NOMO-1 treated with DMSO at 0.1 percent for 48 hours (cell line): Measurements from ENCODE around the gene TIGIT.

Experiments used
- DNase-seq: peaks from one replicate; lab custom pipeline; 2025; ENCODE audit not compliant: unreplicated experiment; lab: John Stamatoyannopoulos, UW

The TIGIT gene

DNA sequence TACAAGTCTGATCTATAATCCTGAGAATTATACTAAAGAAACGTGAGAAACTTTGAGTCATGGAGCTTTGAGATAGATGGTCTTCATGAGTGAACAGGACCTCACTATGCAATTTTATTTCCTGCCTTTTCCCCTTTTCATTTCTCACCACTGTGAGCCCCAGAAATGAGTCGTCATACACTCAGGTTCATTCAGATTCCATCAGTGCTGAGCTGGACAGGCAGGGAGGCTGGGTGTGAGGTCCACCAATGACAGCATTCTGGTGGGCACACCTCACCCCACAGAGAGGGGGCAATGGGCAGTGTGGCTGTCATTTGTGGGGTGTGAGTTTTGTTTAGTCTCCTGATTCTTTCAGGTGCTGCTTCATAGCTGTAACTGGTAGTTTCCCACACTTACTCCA, 16.9 kb downstream of the TIGIT start:
- DNase-seq: no peak

DNA sequence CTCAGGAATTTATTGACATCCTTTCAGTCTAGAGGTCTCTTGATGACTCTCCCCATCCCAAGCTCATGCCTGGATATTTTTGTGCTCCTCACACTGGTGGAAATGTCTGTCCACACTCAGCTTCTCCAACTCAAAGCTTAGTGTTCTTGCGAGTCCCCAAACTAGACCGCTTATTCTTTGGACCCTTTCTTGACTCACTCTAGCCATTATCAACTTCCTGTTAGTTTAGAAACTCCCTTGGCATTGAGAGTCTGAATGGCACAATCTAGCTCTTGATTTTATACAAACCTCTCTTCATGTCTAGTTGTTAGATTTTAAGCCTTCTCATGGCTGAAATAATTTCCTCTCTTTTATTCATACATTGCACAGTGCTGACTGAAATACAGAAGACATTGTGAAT, 19.6 kb downstream of the TIGIT start:
- DNase-seq: no peak

DNA sequence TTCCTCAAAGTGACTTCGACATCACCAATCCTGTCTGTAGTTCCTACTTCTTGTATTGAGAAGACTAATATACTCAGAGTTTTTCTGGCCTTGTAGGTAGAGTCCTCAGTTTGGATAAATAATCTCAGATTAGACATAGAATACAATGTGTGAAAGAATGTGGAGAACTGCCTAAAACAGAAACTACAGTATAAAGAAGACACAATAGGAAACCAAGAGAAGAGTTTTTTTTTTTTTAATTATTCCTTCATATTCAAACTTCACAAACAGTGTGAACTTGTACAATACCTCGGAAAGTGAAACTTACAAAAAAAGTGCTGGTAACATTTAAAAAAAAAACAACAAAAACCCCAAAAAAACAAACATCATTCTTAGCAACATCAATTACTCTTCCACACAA, 20.5 kb downstream of the TIGIT start:
- no peak for DNase-seq

DNA sequence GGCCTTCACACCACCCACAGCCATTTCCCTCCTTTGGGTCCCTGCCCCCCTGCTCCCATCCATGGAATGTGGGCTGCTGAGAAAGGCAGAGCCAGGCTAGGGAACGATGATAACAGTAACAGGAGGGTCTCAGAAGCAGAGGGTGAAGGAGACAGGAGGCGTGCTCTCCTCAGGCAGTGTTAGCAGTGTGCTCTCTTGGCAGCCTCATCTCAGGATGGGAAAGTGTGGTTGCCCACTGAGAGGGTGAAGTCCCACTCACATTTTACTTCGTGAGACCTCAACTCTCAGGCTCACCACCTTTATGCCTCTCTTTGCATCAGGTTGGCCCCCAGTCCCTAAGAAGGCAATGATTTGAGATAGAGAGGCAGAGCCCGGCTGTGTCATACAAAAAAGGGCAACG, 24.5 kb downstream of the TIGIT start:
- no peak for DNase-seq

DNA sequence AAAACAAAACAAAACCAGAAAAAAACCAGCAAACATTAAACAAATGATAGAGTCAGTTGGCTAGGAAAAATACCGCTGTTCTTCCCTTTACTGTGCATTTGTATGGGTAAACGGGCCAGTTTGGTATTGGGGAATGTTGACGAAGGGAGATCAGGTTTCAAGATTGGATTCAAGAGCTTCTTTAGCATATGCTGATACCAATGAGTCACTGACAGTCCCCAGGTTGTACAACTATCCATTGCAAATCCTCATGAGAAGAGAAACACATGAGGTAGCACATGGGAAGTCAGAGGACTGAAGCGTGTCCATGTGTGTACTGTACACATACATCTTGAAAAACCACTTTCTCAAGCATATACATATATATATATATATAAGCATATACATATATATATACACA, 25.6 kb downstream of the TIGIT start:
- DNase-seq: no peak

DNA sequence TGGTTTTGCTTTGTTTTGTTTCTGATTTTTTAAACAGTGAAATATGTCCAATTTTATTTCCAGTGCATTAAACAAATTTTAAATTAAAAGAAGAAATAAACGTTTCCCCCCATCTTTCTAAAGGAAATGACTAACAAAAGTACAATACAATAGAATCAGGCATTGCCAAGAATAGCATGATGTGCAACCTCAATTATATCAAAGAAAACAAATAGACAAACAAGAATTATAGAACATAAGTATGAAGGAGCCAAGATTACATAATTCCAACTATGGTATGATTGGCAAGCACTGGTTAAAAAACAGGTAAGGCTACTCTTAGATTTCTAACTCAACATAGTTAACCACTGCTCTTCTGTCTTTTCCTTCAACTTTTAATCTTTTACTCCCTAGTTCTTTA, 26.4 kb downstream of the TIGIT start:
- DNase-seq: no peak

DNA sequence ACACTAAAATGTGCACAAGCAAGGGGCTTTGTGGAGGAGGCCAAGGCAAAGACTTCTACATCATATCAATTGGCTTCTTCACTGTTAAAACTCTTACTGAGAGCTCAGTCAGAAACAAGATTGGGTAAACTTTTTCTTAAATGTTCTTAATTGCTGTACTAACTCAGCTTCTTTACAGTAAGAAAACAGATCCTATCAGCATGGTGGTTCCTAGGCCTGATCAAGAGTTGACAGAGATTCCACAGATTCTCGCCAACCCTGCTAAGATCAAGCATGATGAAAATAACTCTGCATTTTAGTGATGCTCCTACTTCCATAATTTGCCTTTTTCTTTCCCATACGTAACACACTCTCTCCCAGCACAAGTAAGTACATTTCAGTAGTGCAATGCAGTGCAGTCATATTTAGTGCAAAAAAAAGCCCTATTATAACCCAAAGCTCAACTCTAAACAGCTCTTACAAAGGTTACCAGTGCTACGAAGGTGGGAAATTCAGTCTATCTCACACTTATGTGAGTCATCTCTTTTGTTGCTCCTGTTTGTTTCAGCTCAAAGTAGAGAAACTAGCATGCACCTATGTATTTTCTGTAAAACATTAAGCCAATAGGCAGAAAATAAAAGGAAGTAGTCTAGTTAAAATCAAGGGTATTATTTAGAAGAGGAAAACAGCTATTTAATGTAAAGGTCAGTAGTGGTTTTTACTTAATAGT, 29.9 kb downstream of the TIGIT start:
- DNase-seq: no peak

DNA sequence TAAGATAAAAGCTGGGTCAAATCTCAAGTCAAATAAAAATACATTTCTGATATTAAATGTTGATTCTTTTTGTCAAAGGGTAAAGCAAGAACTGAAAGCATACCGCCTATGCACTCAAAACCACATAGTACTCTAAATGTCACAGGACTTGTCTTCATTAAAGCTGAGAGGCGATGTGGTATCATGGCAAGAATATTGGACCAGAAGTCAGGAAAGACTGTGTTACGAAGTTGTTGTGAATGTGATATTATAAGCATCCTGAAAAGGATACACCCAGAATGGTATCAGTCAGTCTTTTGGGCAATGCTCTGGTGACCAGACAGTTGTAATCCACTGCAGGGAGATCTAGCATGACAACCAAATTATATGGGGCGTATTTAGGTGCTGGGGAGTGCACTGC, 33.8 kb downstream of the TIGIT start:
- no peak for DNase-seq

DNA sequence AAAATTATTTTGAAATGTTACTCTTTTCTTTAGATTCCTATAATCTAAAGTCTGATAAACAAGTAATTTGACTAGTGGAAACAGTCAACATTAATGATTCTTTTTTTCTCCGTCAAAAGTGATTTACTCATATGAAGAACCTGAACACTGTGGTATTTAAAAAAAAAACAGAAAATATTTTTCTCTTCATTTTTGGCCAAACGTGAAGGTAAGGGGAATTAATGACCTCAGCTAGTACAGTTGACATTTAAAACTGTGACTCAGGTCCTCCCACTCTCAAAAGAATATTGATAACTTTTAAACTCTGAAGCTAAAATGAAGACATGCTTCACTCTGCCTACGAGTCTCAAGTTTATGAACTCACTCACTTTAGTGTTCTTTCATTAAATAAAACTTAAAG, 34.5 kb downstream of the TIGIT start:
- DNase-seq: no peak

DNA sequence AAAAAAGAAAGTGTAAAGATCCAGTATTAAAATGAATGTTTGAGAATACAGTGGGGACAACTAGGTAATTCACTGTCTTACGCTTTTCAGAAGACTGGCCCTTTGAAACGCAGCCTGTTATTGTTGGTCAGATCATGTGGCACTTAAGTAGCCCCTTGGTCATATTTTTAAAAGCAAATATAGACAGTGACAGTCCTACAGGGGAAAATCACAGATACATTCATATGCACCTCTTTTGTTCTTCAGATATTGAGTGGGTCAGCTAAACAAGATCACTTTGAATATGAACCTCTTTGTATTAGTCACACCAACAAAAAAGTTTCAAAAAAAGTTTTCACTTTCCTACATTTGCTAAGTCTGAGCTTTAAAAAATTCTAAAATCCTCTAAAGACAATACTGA, 36.0 kb downstream of the TIGIT start:
- DNase-seq: no peak

DNA sequence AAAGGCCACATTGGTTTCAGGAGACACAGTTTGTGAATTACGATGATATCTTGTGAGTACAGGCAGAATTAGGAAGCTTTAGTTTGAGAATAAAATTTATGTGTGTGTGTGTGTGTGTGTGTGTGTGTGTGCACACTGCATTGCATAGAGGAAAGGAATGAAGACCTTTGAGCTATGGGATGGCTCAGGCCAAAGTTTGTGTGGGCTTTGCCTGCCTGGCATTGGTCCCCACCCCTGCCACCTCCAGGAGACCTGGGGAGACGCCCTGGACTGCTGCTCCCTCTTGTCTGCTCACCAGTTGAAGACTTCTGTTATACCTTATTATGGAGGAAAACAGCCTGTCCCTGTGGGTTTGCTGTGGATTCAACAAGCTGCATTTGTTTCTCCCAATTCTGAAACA, 37.2 kb downstream of the TIGIT start:
- no peak for DNase-seq

DNA sequence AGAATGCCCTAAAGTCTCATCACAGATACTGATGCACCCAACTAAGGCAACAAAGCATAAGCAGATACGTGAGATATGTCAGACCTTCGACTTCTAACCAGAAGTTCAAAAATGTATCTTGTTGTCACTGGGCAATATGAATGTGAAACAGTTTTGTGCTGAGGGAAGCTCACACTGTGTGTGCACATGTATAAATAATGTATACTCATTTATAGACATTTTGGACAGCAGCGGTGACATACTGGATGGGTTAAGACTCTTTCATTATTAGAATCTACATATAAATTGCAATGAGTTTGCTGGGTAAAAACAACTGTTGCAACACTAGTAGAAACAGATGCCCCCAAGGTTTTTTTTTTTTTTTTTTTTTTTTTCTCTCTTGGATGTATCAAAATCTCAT, 37.9 kb downstream of the TIGIT start:
- no peak for DNase-seq

DNA sequence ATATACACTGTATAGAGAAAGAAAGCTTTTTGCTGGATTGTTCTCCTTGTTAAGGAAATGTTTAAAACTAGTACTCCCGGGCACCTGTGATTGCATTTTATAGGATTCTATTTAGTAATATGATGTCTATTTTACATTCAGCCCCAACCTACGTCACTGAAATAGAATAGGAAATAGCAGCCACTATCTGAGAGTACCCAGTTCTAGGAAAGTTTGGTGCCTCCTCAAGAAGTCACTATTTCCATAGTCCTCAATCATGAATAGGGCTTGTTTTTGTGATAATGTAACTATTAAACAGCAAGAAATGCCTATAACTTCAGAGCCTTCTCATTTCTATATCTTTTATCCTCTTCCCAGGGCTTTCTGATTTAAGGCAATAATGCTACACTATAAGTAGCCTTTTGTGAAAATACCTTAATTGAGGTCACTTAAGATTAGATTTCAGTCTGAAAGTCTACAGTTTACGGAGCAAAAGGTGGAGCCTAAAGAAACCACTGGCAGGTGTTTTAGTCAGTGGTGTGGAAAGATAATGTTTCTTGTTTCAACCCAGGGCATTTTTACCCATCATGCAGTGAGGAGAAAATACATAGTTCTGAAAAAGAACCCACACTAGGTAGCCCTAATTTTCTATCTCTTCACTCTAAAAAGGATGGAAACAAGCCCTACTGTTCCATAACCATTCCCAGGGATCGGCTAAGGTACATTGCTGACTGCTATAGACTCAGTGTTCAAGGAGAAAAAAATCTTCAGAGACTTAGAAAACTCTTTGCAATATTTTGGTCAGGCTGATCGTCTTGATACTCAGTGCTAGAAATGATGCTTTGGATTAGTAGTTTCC, 38.7 kb downstream of the TIGIT start:
- DNase-seq: no peak

DNA sequence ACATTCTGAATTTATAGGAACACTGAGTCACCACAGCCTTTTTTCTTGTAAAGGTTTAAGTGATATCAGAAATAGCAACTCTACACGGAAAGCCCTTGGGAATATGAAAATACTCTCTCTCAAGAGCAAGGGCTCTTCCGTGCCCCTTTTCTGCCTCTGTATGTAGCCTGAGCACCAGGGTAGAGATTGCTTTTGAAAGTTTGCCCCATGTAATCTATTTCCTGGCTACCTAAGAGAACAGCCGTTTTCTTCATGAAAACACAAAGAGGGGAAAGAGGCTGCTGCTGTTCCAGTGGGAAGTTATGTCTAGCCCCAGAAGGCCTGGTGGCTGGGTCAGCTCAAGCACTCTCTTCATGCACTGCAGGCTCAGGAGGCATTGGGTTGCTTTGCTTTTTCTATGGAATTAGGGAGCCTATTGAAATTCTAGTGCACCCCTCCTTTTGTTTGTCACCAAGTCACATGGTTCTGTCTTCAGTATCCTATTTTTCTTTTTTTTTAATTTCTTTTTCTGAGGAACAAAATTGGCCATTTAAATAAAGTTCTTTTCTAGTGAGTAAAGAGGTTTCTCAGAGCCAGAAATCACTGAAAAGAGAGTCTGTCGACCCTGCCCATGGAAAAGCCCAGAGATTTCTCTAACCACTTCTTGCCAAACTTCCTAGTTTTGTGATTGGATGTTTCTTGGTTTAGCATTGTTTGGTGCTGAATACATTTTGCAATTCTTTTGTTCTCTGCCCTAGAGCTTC, 39.5 kb downstream of the TIGIT start:
- DNase-seq: no peak

DNA sequence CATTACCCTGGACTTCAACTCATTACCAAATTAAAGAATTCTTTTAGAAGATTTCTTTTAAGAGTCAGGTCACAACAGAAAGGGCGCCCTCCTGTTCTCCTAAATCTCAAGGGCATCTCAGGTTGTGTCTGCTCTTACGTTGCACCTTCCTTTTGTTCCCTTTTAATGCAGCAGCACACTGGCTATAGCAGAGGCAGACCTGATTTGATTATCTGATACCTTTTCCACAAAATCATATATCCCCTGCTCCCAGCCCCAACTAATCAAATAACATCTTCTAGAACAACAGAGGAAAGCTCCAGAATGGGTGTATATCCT, 40.1 kb downstream of the TIGIT start:
- DNase-seq: no peak

DNA sequence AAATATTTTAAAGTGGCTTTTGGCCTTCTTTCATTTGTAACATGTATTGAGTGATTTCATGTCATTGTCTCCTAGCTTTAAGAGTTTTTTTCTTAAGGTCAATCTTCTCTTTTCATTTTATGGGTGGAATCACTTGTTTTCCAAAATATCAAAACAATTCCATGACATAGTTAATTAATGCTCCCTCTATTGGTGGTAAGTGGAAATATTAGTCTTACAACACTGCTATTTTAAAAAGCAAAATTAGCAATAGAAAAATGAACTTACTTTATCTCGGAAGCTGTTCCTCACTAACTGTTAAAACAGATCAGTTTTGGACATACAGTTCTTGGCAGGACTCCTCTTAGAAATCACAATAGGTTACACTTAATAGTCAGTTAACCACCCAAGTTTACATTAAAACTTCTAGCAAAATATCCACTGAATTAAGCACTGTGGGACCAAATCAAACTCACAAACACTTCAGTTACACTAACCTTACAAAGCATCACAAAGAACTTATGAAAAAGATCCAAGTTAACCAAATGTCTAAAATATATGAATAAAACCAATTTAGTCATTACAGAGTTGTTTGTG, 42.4 kb downstream of the TIGIT start:
- DNase-seq: no peak

DNA sequence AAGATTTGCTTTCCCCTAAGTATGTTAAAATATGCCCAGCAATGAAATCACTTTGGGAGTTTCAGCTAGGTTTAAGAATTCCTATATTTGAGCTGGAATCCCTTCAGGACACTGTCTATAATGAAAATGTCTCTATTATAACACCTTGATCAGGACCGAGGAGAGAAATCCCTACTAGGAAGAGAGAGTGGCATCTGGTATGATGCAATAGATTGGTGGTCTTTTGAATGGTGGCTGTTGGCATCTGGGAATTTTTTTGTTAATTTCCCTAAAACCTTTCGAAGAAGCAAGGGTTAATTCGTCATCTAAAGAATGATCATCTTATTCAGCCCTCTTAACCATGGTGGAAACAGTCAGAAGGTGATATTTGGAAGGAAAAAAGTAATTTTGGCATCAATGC, 43.0 kb downstream of the TIGIT start:
- DNase-seq: no peak

DNA sequence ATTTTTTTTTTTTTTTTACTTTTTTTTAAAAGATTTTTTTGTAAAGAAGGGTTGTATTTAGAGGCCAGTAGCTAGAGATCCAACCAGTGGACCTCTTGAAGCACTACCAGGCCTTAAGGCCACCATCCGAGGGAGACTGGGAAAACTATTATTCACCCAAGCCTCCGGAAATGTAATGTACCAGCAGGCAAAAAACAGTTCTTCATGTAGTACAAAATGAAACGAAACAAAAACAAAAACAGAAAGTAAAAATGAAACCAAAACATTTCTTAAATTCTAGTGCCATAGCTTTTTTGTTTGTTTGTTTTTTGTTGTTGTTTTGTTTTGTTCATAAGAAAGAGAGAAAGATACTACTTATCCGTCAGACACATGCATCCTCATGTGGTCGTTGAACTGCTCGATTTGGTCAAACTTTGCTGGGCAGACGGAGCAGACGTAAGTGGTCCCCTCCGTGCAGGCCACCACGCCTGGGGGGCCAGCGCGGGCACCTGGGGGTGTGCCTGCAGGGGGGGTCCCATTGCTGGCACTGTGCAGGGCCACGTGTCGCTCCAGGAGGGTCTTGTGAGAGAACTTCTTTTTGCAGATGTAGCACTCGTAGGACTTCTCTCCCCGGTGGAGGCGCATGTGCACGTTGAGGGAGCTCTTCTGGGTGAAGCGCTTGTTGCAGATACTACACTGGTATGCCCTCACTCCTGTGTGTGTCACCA, 45.0 kb downstream of the TIGIT start:
- DNase-seq: no peak

DNA sequence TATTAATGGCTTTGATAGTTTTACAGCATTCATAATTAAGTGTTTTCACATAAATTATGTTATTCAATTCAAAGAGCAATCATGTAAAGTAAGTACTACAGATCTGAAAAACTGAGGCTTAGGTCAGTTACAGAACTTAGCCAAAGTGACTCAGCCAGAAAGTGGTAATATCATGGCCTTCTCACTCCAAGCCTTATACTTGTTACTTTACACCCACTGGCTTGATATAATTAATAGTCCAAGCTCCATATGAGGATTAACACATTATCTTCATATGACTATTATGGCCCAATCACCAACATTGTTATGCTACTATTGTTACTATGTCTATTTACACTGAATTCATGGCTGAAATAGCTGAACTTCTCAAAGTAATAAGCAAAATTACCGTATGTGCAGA, 50.7 kb downstream of the TIGIT start:
- DNase-seq: no peak

DNA sequence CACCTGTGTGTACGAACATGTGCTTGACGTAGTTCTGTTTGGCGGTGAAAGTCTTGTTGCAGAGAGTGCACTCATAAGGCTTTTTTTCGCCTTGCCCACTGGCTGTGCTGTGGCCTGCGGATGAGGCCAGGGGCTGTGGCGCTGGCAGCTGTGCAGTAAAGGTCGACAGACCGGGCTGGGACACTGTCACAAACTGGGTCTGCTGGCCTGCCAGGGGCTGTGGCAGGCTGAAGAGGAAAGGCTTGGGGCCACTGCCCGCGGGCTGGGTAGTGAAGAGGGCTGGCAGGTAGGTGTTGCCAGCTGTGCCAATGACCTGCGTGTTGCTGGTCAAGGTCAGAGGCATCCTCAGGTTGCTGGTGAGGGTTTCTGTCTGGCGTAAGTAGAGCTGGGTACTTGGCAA, 56.4 kb downstream of the TIGIT start:
- DNase-seq: no peak

DNA sequence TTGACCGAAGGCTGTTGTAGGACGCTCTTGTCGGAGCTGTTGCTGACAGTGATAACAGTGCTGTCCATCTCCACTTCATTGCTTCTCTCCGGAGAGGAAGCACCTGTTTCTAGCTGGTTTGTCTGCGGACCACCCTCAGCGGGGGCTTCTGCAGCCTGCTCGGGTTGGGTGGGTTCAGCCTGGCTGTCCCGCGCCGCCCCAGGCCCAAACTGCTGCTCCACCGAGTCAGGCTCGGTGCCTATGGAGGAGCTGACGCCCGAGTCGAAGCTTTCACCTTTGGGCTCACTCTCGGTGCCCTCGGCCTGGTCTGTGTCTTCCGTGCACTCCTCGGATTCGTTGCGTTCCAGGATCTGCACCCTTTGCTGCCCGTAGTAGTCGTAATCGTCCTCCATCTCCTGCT, 56.9 kb downstream of the TIGIT start:
- no peak for DNase-seq
